ENCODE results near the gene OR10G6. TPM values are rescaled to one million over a fixed set of nuclear protein-coding genes. Genes with fewer than 3 reads are reported as not detected.
A peak's percentile ranks its signal among the peaks of the same experiment; 100 is the strongest.

OR10G6 gene
- total and polyA plus RNA-seq, 2 of the 8 experiments (the other 6 are each of a cell fraction or from before 2014, with no cell fraction given), result not detected

GRCh38 chr11:124039557-124039956 lies 44.6 kb upstream of the OR10G6 start:
- H3K4ac ChIP-seq (replicated peaks; ENCODE audit: insufficient read length, low read depth, low read length), result no peak overlapping the region
- CTCF ChIA-PET (ENCODE audit: partially characterized antibody), result interaction anchor here (0.5 to 1.0 kb wide), 2 partner anchors 17 to 155 kb away, joined by 3 read pairs; no protein-coding TSS in a partner anchor

More at GRCh38 chr11:124039557-124039956, 44.6 kb upstream of the OR10G6 start:
- no peak overlapping the region for H2BK20ac ChIP-seq (ENCODE audit: low read length)
- peaks cover 0 to 3% (median 0%) of the 10 kb centered on the region in 4 experiments; a peak in 1 of 7 replicates for H3K4me1 ChIP-seq (replicated peaks in 1 of 4; ENCODE audit: control insufficient read depth in 3 of 4, insufficient read depth in 4 of 4, low read length in 3 of 4)
- H3K9ac ChIP-seq (replicated peaks in 1 of 4; ENCODE audit: extremely low read depth in 1 of 4, low read depth in 3 of 4, low read length in 3 of 4), result no peak overlapping the region
- no peak overlapping the region for H2BK15ac ChIP-seq (ENCODE audit: low read length)
- no peak overlapping the region for H2BK5ac ChIP-seq (ENCODE audit: low read depth, low read length)
- POLR2A ChIA-PET (ENCODE audit: partially characterized antibody), result no interaction called here
- H3K18ac ChIP-seq (ENCODE audit: extremely low read depth, low read length), result no peak overlapping the region
- H3K79me2 ChIP-seq (ENCODE audit: control insufficient read depth in 1 of 2, insufficient read depth in 2 of 2, low read length in 2 of 2), result no peaks in the 10 kb centered on the region
- H3K23ac ChIP-seq (ENCODE audit: insufficient read length), result no peak overlapping the region
- H2BK120ac ChIP-seq (replicated peaks; ENCODE audit: low read depth, low read length), result no peak overlapping the region
- H4K20me1 ChIP-seq (replicated peaks in 1 of 2; ENCODE audit: control insufficient read depth in 1 of 2, insufficient read depth in 2 of 2, low read length in 2 of 2), result no peaks in the 10 kb centered on the region
- H3K9me3 ChIP-seq (ENCODE audit: insufficient read depth in 2 of 2, low read depth in 1 of 2, low read length in 1 of 2), result no peaks in the 10 kb centered on the region
- no peak overlapping the region for H3K4me3 ChIP-seq (ENCODE audit: extremely low read depth in 1 of 4, insufficient read depth in 2 of 4, low read depth in 3 of 4, low read length in 4 of 4)
- H3K79me1 ChIP-seq (ENCODE audit: low read depth, low read length), result no peaks in the 10 kb centered on the region
- H3K36me3 ChIP-seq (ENCODE audit: control insufficient read depth in 2 of 4, insufficient read depth in 4 of 4, low read length in 3 of 4), result no peaks in the 10 kb centered on the region
- H3K27ac ChIP-seq (ENCODE audit: low read depth, low read length), result no peak overlapping the region
- H4K8ac ChIP-seq (ENCODE audit: extremely low read depth, insufficient read depth, low read length), result no peak overlapping the region
- H3K14ac ChIP-seq (ENCODE audit: insufficient read length), result no peak overlapping the region
- DNase-seq (ENCODE audit: low read depth in 1 of 2, low spot score in 2 of 2), result no peak
- 93% methylated on average over 9 of the region's 9 CpGs; no CpG with 5 or more reads in 1 of the 2 experiments for WGBS, 2 experiments (ENCODE audit: extremely low coverage in 1 of 2, insufficient coverage in 1 of 2, insufficient read length in 1 of 2, insufficient replicate concordance in 2 of 2, low coverage in 1 of 2, low lambda C conversion rate in 2 of 2, missing lambda C conversion rate in 1 of 2)
- H3K4me2 ChIP-seq (ENCODE audit: insufficient read depth in 1 of 2, low read depth in 2 of 2, low read length in 2 of 2), result no peak overlapping the region
- FAIRE-seq, result no peak
- no peak overlapping the region for H4K91ac ChIP-seq (replicated peaks; ENCODE audit: insufficient read length, low read length)
- H2AK5ac ChIP-seq (ENCODE audit: low read depth, low read length), result no peak overlapping the region
- no peaks in the 10 kb centered on the region for H3K27me3 ChIP-seq (replicated peaks in 1 of 4; ENCODE audit: control insufficient read depth in 3 of 4, extremely low read depth in 1 of 4, insufficient read depth in 3 of 4, low read length in 3 of 4)
- no peak for TF ChIP-seq SRF (IDR thresholded peaks at IDR 0.05; ENCODE audit: low read depth, low read length)
- TF ChIP-seq, protein P1, sequence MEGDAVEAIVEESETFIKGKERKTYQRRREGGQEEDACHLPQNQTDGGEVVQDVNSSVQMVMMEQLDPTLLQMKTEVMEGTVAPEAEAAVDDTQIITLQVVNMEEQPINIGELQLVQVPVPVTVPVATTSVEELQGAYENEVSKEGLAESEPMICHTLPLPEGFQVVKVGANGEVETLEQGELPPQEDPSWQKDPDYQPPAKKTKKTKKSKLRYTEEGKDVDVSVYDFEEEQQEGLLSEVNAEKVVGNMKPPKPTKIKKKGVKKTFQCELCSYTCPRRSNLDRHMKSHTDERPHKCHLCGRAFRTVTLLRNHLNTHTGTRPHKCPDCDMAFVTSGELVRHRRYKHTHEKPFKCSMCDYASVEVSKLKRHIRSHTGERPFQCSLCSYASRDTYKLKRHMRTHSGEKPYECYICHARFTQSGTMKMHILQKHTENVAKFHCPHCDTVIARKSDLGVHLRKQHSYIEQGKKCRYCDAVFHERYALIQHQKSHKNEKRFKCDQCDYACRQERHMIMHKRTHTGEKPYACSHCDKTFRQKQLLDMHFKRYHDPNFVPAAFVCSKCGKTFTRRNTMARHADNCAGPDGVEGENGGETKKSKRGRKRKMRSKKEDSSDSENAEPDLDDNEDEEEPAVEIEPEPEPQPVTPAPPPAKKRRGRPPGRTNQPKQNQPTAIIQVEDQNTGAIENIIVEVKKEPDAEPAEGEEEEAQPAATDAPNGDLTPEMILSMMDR (IDR thresholded peaks at IDR 0.05; ENCODE audit: control extremely low read depth in 1 of 3, insufficient read depth in 1 of 3, low read depth in 1 of 3, low read length in 3 of 3), result no peak
- no peak for TF ChIP-seq KDM4A (IDR thresholded peaks at IDR 0.05; ENCODE audit: low read depth, low read length, severe bottlenecking)
- no peak for TF ChIP-seq TAF1 (IDR thresholded peaks at IDR 0.05; ENCODE audit: low read depth, low read length)
- no peak for TF ChIP-seq BRCA1 (IDR thresholded peaks at IDR 0.05; ENCODE audit: low read depth, low read length)
- no peak for TF ChIP-seq RFX5 (IDR thresholded peaks at IDR 0.05; ENCODE audit: borderline replicate concordance, low read depth, low read length)
- H3K23me2 ChIP-seq (ENCODE audit: low read depth, low read length), result no peaks in the 10 kb centered on the region
- H4K5ac ChIP-seq (ENCODE audit: insufficient read length, low read depth, low read length), result no peak overlapping the region
- H3K56ac ChIP-seq (replicated peaks; ENCODE audit: insufficient read length, low read depth, low read length), result no peak overlapping the region
- H2BK12ac ChIP-seq (ENCODE audit: low read depth, low read length), result no peak overlapping the region
- H2AFZ ChIP-seq (ENCODE audit: low read length), result 0 out of 2 replicates have a peak overlapping the region, but pooled peaks have one; percentile 18
